Fibroblast of lung (primary cell): ENCODE data around the gene RRAS2. TPM values are rescaled to one million over a fixed set of nuclear protein-coding genes. Genes with fewer than 3 reads are reported as not detected.

ENCODE experiments used
- DNase-seq, 2 donors: peaks; one replicate each; pipeline versions ENCODE4 v3.0.0 to v3.0.0-alpha.2; 2010; ENCODE audit warnings: low read depth in 2 of 2
- H2AFZ ChIP-seq: 2 replicates; pipeline ENCODE4 v1.5.1; 2012; ENCODE audit warnings: low read length, control low read depth, inconsistent platforms
- H3K27ac ChIP-seq: 2 replicates; pipeline ENCODE4 v1.5.1; 2011; ENCODE audit warnings: low read length, control low read depth; ENCODE audit not compliant: insufficient read depth
- H3K27me3 ChIP-seq: 2 replicates; pipeline ENCODE4 v1.5.1; 2011; ENCODE audit warnings: mild to moderate bottlenecking, low read length; ENCODE audit not compliant: control insufficient read depth, insufficient read depth
- H3K36me3 ChIP-seq: 2 replicates; pipeline ENCODE4 v1.5.1; 2011; ENCODE audit warnings: low read length; ENCODE audit not compliant: control insufficient read depth, insufficient read depth
- H3K4me1 ChIP-seq: 2 replicates; pipeline ENCODE4 v1.5.1; 2011; ENCODE audit warnings: low read length; ENCODE audit not compliant: control insufficient read depth, insufficient read depth; ENCODE audit errors: extremely low read depth
- H3K4me2 ChIP-seq: 2 replicates; pipeline ENCODE4 v1.5.1; 2011; ENCODE audit warnings: low read length, control low read depth; ENCODE audit not compliant: insufficient read depth; ENCODE audit errors: extremely low read depth
- H3K4me3 ChIP-seq, 4 experiments: fragments of 200-600 bp in 1 of 4; sonication (generic) in 1 of 4; replicated peaks in 1 of 4; 2 replicates each; pipeline ENCODE4 v1.5.1; 2011 to 2016; ENCODE audit warnings: low read length in 4 of 4, low read depth in 3 of 4, mild to moderate bottlenecking in 3 of 4, control low read depth in 2 of 4, inconsistent platforms in 1 of 4, mixed read lengths in 1 of 4; ENCODE audit not compliant: insufficient read depth in 1 of 4; ENCODE audit errors: control extremely low read depth in 1 of 4
- H3K79me2 ChIP-seq: 2 replicates; pipeline ENCODE4 v1.5.1; 2012; ENCODE audit warnings: mild to moderate bottlenecking, low read length, inconsistent platforms; ENCODE audit not compliant: control insufficient read depth, insufficient read depth
- H3K9ac ChIP-seq: 2 replicates; pipeline ENCODE4 v1.5.1; 2011; ENCODE audit warnings: mild to moderate bottlenecking, low read length, control low read depth; ENCODE audit not compliant: insufficient read depth
- H3K9me3 ChIP-seq: 2 replicates; pipeline ENCODE4 v1.5.1; 2012; ENCODE audit warnings: low read depth, low read length; ENCODE audit not compliant: control insufficient read depth, insufficient read depth
- H4K20me1 ChIP-seq: 2 replicates; pipeline ENCODE4 v1.5.1; 2011; ENCODE audit warnings: low read length; ENCODE audit not compliant: control insufficient read depth, insufficient read depth; ENCODE audit errors: extremely low read depth
- EZH2 ChIP-seq: IDR thresholded peaks from 2 replicates; pipeline ENCODE4 v1.5.1; 2012; ENCODE audit warnings: low read length, control low read depth, mild to moderate bottlenecking; ENCODE audit errors: missing control alignments
- polyA plus RNA-seq, 2 donors: library from polyadenylated mRNA; depleted of rRNA in 1 of 2; stranded (reverse) in 1 of 2; unstranded in 1 of 2; fragments of >200 nt; gene quantifications; 2 replicates each; pipeline ENCODE4 v1.2.1, GENCODE V29; 2011 to 2012; ENCODE audit warnings: missing spikeins in 1 of 2
- total RNA-seq: library from RNA; depleted of rRNA; stranded (reverse); fragments of >200 nt; gene quantifications from 2 replicates; pipeline ENCODE4 v1.2.1, GENCODE V29; 2014
- TF ChIP-seq, protein P1 (sequence below), 2 donors: IDR thresholded peaks in 1 of 2; conservative IDR thresholded peaks in 1 of 2; 1 replicate in 1 of 2; 2 replicates in 1 of 2; pipeline ENCODE4 v1.5.1; 2011 to 2012; ENCODE audit warnings: low read length in 2 of 2, control low read depth in 1 of 2, inconsistent platforms in 1 of 2, low read depth in 1 of 2, mild to moderate bottlenecking in 1 of 2

Gene RRAS2
- total and polyA plus RNA-seq, 2 donors (not counting 1 experiment from before 2014, with no cell fraction given): 160 to 178 TPM

GRCh38 chr11:14267861-14268635 is 90.9 kb downstream of the RRAS2 start:
- H3K4me2 ChIP-seq: no peak overlapping the region
- no peak overlapping the region for H2AFZ ChIP-seq
- H3K9me3 ChIP-seq: no peaks in the 10 kb centered on the region
- H3K4me3 ChIP-seq: no peak overlapping the region
- H3K36me3 ChIP-seq: peaks cover 2% of the 10 kb centered on the region
- no peaks in the 10 kb centered on the region for H3K4me1 ChIP-seq
- H4K20me1 ChIP-seq: no peaks in the 10 kb centered on the region
- no peaks in the 10 kb centered on the region for H3K27me3 ChIP-seq
- H3K9ac ChIP-seq: no peak overlapping the region
- TF ChIP-seq, protein P1, sequence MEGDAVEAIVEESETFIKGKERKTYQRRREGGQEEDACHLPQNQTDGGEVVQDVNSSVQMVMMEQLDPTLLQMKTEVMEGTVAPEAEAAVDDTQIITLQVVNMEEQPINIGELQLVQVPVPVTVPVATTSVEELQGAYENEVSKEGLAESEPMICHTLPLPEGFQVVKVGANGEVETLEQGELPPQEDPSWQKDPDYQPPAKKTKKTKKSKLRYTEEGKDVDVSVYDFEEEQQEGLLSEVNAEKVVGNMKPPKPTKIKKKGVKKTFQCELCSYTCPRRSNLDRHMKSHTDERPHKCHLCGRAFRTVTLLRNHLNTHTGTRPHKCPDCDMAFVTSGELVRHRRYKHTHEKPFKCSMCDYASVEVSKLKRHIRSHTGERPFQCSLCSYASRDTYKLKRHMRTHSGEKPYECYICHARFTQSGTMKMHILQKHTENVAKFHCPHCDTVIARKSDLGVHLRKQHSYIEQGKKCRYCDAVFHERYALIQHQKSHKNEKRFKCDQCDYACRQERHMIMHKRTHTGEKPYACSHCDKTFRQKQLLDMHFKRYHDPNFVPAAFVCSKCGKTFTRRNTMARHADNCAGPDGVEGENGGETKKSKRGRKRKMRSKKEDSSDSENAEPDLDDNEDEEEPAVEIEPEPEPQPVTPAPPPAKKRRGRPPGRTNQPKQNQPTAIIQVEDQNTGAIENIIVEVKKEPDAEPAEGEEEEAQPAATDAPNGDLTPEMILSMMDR (conservative IDR thresholded peaks at IDR 0.05 in 1 of 2, IDR thresholded peaks at IDR 0.05 in 1 of 2; ENCODE audit: low read depth in 1 of 2, low read length in 2 of 2): no peak
- TF ChIP-seq EZH2: no peak
- peak in 1 of 2 donors; percentile 40 for DNase-seq
- H3K79me2 ChIP-seq: no peaks in the 10 kb centered on the region
- H3K27ac ChIP-seq: peak overlapping the region; percentile 20

GRCh38 chr11:14266622-14267021 is 92.4 kb downstream of the RRAS2 start:
- Histone ChIP-seq H3K9me3 (no peaks in the 10 kb centered on the region), H3K36me3 (peaks cover 2% of the 10 kb centered on the region), H4K20me1 (no peaks in the 10 kb centered on the region), H3K4me3 (no peak overlapping the region), H3K27ac (no peak overlapping the region), H3K4me1 (no peaks in the 10 kb centered on the region), H3K4me2 (no peak overlapping the region), H3K9ac (no peak overlapping the region), H3K27me3 (no peaks in the 10 kb centered on the region), H3K79me2 (no peaks in the 10 kb centered on the region), H2AFZ (no peak overlapping the region)
- DNase-seq: no peak
- TF ChIP-seq, protein P1 (conservative IDR thresholded peaks at IDR 0.05 in 1 of 2, IDR thresholded peaks at IDR 0.05 in 1 of 2; ENCODE audit: low read depth in 1 of 2, low read length in 2 of 2): no peak
- TF ChIP-seq EZH2: no peak

GRCh38 chr11:14264966-14265365 is 94.0 kb downstream of the RRAS2 start:
- H3K79me2 ChIP-seq: no peaks in the 10 kb centered on the region
- H2AFZ ChIP-seq: no peak overlapping the region
- H3K9ac ChIP-seq: no peak overlapping the region
- H3K36me3 ChIP-seq: no peaks in the 10 kb centered on the region
- H4K20me1 ChIP-seq: no peaks in the 10 kb centered on the region
- no peaks in the 10 kb centered on the region for H3K9me3 ChIP-seq
- H3K4me1 ChIP-seq: no peaks in the 10 kb centered on the region
- no peak for DNase-seq
- H3K27ac ChIP-seq: no peak overlapping the region
- no peaks in the 10 kb centered on the region for H3K27me3 ChIP-seq
- H3K4me2 ChIP-seq: no peak overlapping the region
- H3K4me3 ChIP-seq: no peak overlapping the region
- TF ChIP-seq, protein P1 (conservative IDR thresholded peaks at IDR 0.05 in 1 of 2, IDR thresholded peaks at IDR 0.05 in 1 of 2; ENCODE audit: low read depth in 1 of 2, low read length in 2 of 2): no peak
- TF ChIP-seq EZH2: no peak
